ENCODE measurements around the gene ZNF792. TPM values are rescaled to one million over a fixed set of nuclear protein-coding genes. Genes with fewer than 3 reads are reported as not detected.
A peak's percentile ranks its signal among the peaks of the same experiment; 100 is the strongest.

Gene ZNF792
- total RNA-seq, 1 donor from 2014 or later, result 4.2 TPM

DNA sequence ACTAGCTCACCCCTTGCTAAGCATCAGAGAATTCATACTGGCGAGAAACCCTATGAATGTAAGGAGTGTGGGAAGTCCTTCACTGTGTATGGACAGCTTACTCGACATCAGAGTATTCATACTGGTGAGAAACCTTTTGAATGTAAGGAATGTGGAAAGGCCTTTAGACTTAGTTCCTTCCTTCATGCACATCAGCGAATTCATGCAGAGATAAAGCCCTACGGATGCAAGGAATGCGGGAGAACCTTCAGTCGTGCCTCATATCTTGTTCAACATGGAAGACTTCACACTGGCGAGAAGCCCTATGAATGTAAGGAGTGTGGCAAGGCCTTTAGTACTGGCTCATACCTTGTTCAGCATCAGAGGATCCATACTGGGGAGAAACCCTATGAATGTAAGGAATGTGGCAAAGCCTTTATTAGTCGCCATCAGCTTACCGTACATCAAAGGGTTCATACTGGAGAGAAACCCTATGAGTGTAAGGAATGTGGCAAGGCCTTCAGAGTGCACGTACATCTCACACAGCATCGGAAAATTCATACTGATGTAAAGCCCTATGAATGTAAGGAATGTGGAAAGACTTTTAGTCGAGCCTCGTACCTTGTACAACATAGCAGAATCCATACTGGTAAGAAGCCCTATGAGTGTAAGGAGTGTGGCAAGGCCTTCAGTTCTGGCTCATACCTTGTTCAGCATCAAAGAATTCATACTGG, 20.0 kb downstream of the ZNF792 start:
- H3K27ac ChIP-seq, result no peak overlapping the region
- H3K36me3 ChIP-seq, result peaks cover 0 to 25% of the 10 kb centered on the region in 2 donors
- TF ChIP-seq, protein P1, sequence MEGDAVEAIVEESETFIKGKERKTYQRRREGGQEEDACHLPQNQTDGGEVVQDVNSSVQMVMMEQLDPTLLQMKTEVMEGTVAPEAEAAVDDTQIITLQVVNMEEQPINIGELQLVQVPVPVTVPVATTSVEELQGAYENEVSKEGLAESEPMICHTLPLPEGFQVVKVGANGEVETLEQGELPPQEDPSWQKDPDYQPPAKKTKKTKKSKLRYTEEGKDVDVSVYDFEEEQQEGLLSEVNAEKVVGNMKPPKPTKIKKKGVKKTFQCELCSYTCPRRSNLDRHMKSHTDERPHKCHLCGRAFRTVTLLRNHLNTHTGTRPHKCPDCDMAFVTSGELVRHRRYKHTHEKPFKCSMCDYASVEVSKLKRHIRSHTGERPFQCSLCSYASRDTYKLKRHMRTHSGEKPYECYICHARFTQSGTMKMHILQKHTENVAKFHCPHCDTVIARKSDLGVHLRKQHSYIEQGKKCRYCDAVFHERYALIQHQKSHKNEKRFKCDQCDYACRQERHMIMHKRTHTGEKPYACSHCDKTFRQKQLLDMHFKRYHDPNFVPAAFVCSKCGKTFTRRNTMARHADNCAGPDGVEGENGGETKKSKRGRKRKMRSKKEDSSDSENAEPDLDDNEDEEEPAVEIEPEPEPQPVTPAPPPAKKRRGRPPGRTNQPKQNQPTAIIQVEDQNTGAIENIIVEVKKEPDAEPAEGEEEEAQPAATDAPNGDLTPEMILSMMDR (IDR thresholded peaks at IDR 0.05), result no peak
- TF ChIP-seq POLR2AphosphoS5 (IDR thresholded peaks at IDR 0.05; ENCODE audit: insufficient read depth in 1 of 2, low read depth in 1 of 2) (no peak), POLR2A (IDR thresholded peaks at IDR 0.05) (no peak)
- intact Hi-C loops (cut with DNase I), result no loop called here
- H3K4me1 ChIP-seq, result no peaks in the 10 kb centered on the region
- no peak overlapping the region for H3K4me3 ChIP-seq
- H3K9me3 ChIP-seq, result peaks cover 4% of the 10 kb centered on the region
- H3K27me3 ChIP-seq, result no peaks in the 10 kb centered on the region
- no peak for DNase-seq (ENCODE audit: extremely low spot score in 2 of 2)

DNA sequence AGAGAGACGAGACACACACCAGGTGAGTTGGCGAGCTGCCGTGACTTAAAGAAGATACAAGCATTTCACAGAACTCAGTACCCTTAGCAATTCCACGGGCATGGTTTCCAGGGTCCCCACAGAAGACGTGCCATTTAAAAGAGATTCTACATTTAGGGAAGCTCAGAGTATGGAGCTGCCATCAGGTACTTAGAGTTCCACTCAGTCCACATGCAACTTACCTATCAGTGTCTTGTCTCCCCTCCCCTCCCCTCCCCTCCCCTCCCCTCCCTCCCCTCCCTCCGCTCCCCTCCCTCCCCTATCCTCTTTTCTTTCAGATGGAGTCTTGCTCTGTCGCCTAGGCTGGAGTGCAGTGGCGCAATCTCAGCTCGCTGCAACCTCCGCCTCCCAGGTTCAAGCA, 25.1 kb downstream of the ZNF792 start:
- DNase-seq (ENCODE audit: extremely low spot score in 2 of 2), result no peak
- Histone ChIP-seq H3K9me3 (peaks cover 2% of the 10 kb centered on the region), H3K27ac (no peak overlapping the region), H3K27me3 (no peaks in the 10 kb centered on the region), H3K4me3 (no peak overlapping the region), H3K4me1 (no peaks in the 10 kb centered on the region), H3K36me3 (peaks cover 0 to 39% of the 10 kb centered on the region in 2 donors)
- TF ChIP-seq, protein P1 (IDR thresholded peaks at IDR 0.05), result no peak
- TF ChIP-seq POLR2AphosphoS5 (IDR thresholded peaks at IDR 0.05; ENCODE audit: insufficient read depth in 1 of 2, low read depth in 1 of 2) (no peak), POLR2A (IDR thresholded peaks at IDR 0.05) (no peak)
- intact Hi-C loops (cut with DNase I), result loop anchor here (1.0 kb wide), 1 partner anchor 21 kb away; no protein-coding TSS in a partner anchor

DNA sequence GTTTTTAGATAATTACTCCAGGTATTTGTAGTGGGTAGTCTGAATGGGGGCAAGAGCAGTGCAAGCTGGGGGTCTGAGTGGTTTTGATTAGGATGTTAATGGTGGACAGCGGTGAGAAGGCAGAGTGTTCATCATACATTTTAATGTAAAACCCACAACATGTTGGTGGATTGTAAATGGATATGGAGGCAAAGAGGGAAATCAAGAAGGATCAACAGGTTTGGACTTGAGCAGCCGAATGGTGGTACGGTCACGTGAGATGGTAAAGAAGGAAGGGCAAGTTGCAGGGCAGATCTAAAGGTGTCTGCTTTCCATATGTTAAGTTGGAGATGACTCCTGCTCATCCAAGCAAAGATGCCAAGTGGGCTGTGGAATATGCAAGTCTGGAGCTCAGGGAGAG, 27.8 kb downstream of the ZNF792 start:
- intact Hi-C loops (cut with DNase I), result no loop called here
- Histone ChIP-seq H3K36me3 (peaks cover 0 to 35% of the 10 kb centered on the region in 2 donors), H3K27me3 (no peaks in the 10 kb centered on the region), H3K27ac (no peak overlapping the region), H3K4me1 (no peaks in the 10 kb centered on the region), H3K9me3 (no peaks in the 10 kb centered on the region), H3K4me3 (no peak overlapping the region)
- TF ChIP-seq POLR2AphosphoS5 (IDR thresholded peaks at IDR 0.05; ENCODE audit: insufficient read depth in 1 of 2, low read depth in 1 of 2) (no peak), POLR2A (IDR thresholded peaks at IDR 0.05) (no peak)
- TF ChIP-seq, protein P1 (IDR thresholded peaks at IDR 0.05), result no peak
- DNase-seq (ENCODE audit: extremely low spot score in 2 of 2), result no peak

DNA sequence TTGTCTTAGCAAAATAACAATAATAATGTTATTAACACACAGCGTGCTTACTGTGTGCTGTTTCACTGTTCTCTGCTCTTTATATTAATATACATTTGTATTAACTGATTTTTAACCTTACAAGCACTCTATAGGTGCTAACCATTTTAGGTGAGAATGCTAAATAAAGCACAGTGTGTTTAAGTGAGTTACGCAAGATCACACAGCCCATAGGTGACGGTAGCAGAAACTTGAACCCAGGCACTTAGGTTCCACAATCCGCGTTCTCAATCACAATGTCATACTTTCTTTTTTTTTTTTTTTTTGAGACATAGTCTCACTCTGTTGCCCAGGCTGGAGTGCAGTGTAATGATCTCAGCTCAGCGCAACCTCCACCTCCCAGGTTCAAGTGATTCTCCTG, 31.5 kb downstream of the ZNF792 start:
- Histone ChIP-seq H3K4me1 (peaks cover 5% of the 10 kb centered on the region), H3K9me3 (no peaks in the 10 kb centered on the region), H3K27me3 (no peaks in the 10 kb centered on the region), H3K36me3 (peaks cover 0 to 35% of the 10 kb centered on the region in 2 donors), H3K4me3 (no peak overlapping the region), H3K27ac (no peak overlapping the region)
- intact Hi-C loops (cut with DNase I), result no loop called here
- TF ChIP-seq POLR2AphosphoS5 (IDR thresholded peaks at IDR 0.05; ENCODE audit: insufficient read depth in 1 of 2, low read depth in 1 of 2) (no peak), POLR2A (IDR thresholded peaks at IDR 0.05) (no peak)
- TF ChIP-seq, protein P1 (IDR thresholded peaks at IDR 0.05), result no peak
- no peak for DNase-seq (ENCODE audit: extremely low spot score in 2 of 2)

DNA sequence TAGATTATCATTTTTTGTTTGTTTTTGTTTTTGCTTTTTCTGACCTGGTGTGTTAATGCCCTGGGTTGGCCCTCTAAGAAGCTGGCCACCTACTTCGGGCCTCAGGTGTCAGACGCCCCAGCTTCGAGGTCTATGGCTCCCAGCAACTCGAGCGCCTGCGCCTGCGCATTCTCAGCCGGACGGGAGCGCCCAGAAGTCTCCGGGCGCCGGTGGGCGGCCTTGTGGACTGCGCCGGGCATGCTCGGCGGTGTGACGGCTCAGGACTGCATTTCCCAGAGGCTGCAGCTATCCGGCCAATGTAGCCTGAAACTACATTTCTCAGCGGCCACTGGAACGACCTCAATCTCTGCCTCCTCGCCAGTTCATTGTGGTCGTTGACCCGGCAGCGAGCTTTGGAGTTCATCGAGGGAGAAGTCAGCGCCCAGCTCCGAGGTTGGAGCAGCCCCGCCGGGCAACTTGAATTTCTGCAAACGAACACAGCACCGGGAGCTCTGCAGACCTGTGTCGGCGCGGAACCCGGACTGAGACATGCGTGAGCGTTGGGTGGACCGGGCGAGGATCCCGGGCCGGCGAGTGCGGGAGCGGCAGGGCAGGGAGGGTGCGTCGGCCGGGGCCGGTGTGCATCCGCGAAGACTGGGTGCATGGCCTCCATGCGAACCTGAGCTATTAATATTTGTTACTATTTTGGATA, 37.2 kb downstream of the ZNF792 start, which contains the start of gene ZNF30:
Gene ZNF30 (plus strand): TSS at position 219 of the 691 bp plus-strand sequence. CDS start 3,045 bp downstream, outside the sequence.
- H3K27ac ChIP-seq, result peak within 1 kb of the TSS; percentile 69

More for the DNA sequence above, 37.2 kb downstream of the ZNF792 start, which contains the start of gene ZNF30:
- peaks cover 0 to 1% of the 10 kb centered on the region in 2 donors for H3K36me3 ChIP-seq
- peak in 1 of 2 donors; percentile 87 for DNase-seq (ENCODE audit: extremely low spot score in 2 of 2)
- TF ChIP-seq POLR2AphosphoS5 (IDR thresholded peaks at IDR 0.05; ENCODE audit: insufficient read depth in 1 of 2, low read depth in 1 of 2), result peak; percentile 72 to 77
- TF ChIP-seq, protein P1 (IDR thresholded peaks at IDR 0.05), result no peak
- no peaks in the 10 kb centered on the region for H3K9me3 ChIP-seq
- peaks cover 9% of the 10 kb centered on the region for H3K4me1 ChIP-seq
- no peaks in the 10 kb centered on the region for H3K27me3 ChIP-seq
- intact Hi-C loops (cut with DNase I), result no loop called here
- peak within 1 kb of the TSS; percentile 66 to 75 for H3K4me3 ChIP-seq

All from vagina (tissue), 2 donors.